22Rv1 (cell line): ENCODE measurements around the gene GFRA1.

Experiments used
- ZFX ChIP-seq: fragments of 450-650 bp; IDR thresholded peaks from 2 replicates; pipeline ENCODE4 v1.6.1; 2017; ENCODE audit warnings: antibody characterized with exemption, borderline replicate concordance
- TF ChIP-seq, protein P1 (sequence below): fragments of 450-650 bp; IDR thresholded peaks from 2 replicates; pipeline ENCODE4 v1.5.1; 2017; ENCODE audit warnings: mild to moderate bottlenecking

DNA sequence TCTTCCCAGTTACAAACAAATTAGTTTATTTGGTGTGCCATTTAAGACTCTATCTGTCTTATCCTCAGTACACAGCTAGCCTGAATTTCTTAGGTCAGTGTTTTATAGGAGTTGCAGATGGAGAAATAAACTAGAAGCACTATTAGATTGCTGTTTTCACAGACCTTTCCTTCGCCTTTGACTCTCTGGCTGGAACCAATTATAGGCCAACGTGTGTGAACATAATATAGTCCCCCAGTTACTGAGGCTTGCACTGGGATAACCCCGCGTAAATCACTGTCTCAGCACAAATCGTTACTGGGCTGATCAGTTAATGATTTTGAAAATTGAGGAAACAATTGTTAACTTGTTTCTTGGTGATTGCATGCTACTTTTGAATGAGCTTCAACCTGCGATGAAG is 233.4 kb downstream of the GFRA1 start:
- TF ChIP-seq, protein P1, sequence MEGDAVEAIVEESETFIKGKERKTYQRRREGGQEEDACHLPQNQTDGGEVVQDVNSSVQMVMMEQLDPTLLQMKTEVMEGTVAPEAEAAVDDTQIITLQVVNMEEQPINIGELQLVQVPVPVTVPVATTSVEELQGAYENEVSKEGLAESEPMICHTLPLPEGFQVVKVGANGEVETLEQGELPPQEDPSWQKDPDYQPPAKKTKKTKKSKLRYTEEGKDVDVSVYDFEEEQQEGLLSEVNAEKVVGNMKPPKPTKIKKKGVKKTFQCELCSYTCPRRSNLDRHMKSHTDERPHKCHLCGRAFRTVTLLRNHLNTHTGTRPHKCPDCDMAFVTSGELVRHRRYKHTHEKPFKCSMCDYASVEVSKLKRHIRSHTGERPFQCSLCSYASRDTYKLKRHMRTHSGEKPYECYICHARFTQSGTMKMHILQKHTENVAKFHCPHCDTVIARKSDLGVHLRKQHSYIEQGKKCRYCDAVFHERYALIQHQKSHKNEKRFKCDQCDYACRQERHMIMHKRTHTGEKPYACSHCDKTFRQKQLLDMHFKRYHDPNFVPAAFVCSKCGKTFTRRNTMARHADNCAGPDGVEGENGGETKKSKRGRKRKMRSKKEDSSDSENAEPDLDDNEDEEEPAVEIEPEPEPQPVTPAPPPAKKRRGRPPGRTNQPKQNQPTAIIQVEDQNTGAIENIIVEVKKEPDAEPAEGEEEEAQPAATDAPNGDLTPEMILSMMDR: no peak
- TF ChIP-seq ZFX: no peak
